Measurements from ENCODE around the gene PSKH1. TPM values are rescaled to one million over a fixed set of nuclear protein-coding genes. Genes with fewer than 3 reads are reported as not detected.
A peak's percentile ranks its signal among the peaks of the same experiment; 100 is the strongest.

The PSKH1 gene
- total and polyA plus RNA-seq, 9 of the 15 experiments (the other 6 are each of a cell fraction or from before 2014, with no cell fraction given): 0.96 to 20.9 (median 9.4) TPM

- Histone ChIP-seq H3K9me3 (replicated peaks; ENCODE audit: control insufficient read depth, insufficient read depth, low read depth, low read length) (no peaks in the 10 kb centered on the region), H3K27ac (ENCODE audit: extremely low read depth, low read depth, low read length) (no peak overlapping the region; the same call in 2 of the 3 replicates), H3K4me2 (ENCODE audit: insufficient read depth, low read length) (peak overlapping the region; percentile 89), H3K9me1 (ENCODE audit: control insufficient read depth, insufficient read depth, low read length) (no peaks in the 10 kb centered on the region), H3K4me3 (peak overlapping the region; percentile 85; the same call in 1 of the 2 replicates), H3K36me3 (ENCODE audit: control insufficient read depth, insufficient read depth, low read length) (peaks cover 80% of the 10 kb centered on the region; the same call in 2 of the 3 replicates), H3K9ac (ENCODE audit: insufficient read depth in 1 of 2, low read depth in 2 of 2, low read length in 2 of 2) (peak overlapping the region; percentile 87 to 99), H4K20me1 (replicated peaks; ENCODE audit: control insufficient read depth, insufficient read depth, low read length) (peaks cover 14% of the 10 kb centered on the region), H3K27me3 (ENCODE audit: control insufficient read depth in 2 of 2, insufficient read depth in 2 of 2, low read length in 2 of 2) (no peaks in the 10 kb centered on the region), H3K79me2 (ENCODE audit: control insufficient read depth, insufficient read depth, low read length) (peaks cover 40% of the 10 kb centered on the region), H3K4me1 (replicated peaks in 1 of 2; ENCODE audit: control insufficient read depth in 2 of 2, insufficient read depth in 2 of 2, low read length in 2 of 2) (peaks cover 21 to 22% of the 10 kb centered on the region in 2 experiments; a peak in 4 of 5 replicates), H2AFZ (ENCODE audit: low read depth, low read length) (no peak overlapping the region)
- TF ChIP-seq ZNF436 (CRISPR knock-in tag; IDR thresholded peaks at IDR 0.05): no peak
- TF ChIP-seq SIRT6 (IDR thresholded peaks at IDR 0.05; ENCODE audit: low read depth, low read length): no peak
- TF ChIP-seq SUPT5H (IDR thresholded peaks at IDR 0.05): no peak
- TF ChIP-seq MXD1 (CRISPR knock-in tag; IDR thresholded peaks at IDR 0.05; ENCODE audit: borderline replicate concordance, poor library complexity, severe bottlenecking): no peak
- TF ChIP-seq POLR2AphosphoS5 (IDR thresholded peaks at IDR 0.05; ENCODE audit: control insufficient read depth, insufficient read depth, low read depth, low read length): no peak
- 0 out of 2 replicates have a peak, but pooled peaks have one; percentile 4 for TF ChIP-seq MAX (CRISPR knock-in tag; IDR thresholded peaks at IDR 0.05)
- TF ChIP-seq ZBTB5 (IDR thresholded peaks at IDR 0.05): no peak
- TF ChIP-seq ZSCAN32 (CRISPR knock-in tag; IDR thresholded peaks at IDR 0.05): no peak
- in situ Hi-C loops (cut with MboI) (no loop called here), intact Hi-C loops (cut with micrococcal nuclease) (no loop called here)
- WGBS (ENCODE audit: insufficient coverage, low coverage, missing lambda C conversion rate): 64% methylated on average over 3 of the region's 3 CpGs
- BruUV-seq (replicated peaks): no TSS peak
- ChIA-PET CTCF (ENCODE audit: low intra/inter-chr PET ratio) (no interaction called here), POLR2A (interaction anchor here (0.6 to 2.6 kb wide), 5 partner anchors 9 to 150 kb away, joined by 3 to 15 read pairs (median 4); partner anchors contain the start of gene NRN1L)
- no peak for ATAC-seq
- no peak for FAIRE-seq
- no peak for DNase-seq (ENCODE audit: extremely low read depth in 1 of 4, low spot score in 3 of 4)
Observed at GRCh38 chr16:67874372-67874771, 18.7 kb upstream of the PSKH1 start.
